Raji (cell line): ENCODE data around the gene MREG.

Experiments used
- POLR2A ChIP-seq: IDR thresholded peaks from 2 replicates; pipeline ENCODE4 v1.6.1; 2011; ENCODE audit warnings: low read depth, low read length, control low read depth; ENCODE audit not compliant: insufficient read depth

MREG gene

DNA sequence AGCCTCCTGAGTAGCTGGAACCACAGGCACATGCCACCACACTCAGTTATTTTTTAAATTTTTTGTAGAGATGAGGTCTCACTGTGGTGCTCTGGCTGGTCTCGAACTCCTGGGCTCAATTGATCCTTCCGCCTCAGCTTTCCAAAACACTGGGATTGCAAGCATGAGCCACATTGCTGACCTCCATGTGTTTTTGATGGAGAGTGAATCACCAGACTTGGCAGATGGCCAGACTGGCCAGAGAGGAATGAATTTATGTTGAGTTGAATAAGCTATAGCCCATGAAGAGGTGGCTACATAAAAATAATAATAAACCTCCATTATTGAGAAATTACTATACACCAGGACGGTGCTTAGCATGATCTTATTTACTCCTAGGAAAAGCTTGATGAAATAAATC lies 91.5 kb downstream of the MREG start:
- no peak for TF ChIP-seq POLR2A

DNA sequence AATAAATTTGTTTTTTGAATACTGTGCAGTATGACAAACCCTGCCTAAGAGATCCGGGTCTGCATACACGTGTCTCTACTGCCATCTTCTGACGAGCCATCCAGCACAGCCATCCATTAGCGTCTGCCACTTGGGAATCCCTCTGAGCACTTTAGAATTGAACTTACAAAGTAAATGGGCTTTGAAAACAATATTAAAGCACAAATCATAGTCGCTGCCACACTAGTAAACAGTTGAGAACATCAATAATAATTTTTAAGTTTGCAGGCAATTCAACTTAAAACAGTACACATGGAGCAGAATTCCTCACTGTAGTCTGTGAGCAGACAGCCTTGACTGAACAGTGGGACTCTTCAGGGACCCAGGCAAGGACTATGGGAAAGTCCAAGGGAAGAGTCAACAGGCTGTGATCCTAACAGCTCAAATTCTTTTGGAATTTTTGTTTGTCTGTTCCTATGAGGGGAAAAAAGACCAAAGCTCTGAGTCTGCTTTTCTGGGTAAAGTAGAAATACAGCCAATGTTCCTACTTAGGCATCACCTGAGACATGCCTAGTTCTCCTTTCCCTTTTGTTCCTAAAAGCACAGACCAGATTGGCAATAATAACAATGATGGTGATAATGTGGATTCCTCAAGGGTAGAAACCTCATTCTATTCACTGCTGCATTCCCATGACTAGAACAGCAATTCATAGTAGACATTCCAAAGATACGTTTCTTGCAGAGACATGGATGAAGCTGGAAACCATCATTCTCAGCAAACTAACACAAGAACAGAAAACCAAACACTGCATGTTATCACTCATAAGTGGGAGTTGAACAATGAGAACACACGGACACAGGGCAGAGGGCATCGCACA lies 92.9 kb downstream of the MREG start:
- no peak for TF ChIP-seq POLR2A

DNA sequence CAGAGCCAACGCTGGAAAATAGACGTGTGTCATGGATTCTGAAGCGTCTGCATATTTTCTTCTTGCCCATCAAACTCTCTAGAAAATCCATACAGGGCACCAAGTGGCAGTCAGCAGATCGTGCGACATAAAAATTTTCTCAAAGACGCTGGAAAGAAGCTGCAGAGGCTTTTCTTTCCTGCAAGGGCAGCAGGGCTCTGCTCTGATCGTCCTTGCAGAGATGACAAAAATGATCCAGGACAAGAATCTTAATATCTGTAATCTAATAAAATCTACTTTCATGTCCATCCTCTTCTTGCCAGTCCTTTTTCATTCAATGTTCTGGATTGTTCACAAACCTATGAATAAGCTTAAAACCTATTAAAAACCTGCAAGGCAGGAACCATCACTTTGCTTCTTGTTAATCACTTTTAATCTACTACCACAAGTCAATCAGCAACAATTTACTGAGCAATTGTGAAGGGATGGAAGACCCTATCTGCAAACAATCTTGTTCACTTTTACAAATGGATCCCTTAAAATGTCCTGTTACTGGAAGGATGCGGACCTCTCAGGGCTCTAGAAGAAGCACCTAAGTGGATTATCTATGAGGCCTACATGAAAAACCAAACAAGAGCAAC lies 93.6 kb downstream of the MREG start:
- TF ChIP-seq POLR2A = no peak

DNA sequence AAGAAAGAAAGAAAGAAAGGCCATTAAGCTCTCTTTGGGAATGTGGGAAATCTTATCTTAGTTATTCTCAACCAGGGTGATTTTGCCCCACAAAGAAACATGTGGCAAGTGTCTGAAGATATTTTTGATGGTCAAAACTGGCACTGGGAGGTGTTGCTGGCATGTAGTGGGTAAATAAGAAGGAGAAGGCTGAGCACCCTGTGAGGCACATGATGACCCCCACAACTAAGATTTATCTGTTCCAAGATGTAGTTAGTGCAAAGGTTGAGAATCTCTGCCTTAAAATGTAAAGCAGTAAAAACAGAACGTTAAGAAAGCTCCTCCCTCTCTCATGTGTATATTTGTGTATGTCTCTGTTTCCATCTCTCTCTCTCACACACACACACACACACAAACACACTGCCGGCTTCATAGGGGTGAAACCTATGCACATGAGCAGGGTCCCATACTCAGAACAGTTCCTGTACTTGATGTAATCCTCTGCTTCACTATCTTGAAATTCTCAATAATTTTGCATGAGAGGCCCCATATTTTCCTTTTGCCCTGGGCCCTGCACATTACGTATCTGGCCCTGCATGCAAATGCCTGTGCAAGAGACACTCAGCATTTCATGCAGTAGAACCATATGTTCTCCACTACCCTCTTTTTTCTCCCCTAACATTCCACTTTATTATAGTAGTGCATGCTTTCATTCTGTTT lies 94.3 kb downstream of the MREG start:
- TF ChIP-seq POLR2A = no peak

DNA sequence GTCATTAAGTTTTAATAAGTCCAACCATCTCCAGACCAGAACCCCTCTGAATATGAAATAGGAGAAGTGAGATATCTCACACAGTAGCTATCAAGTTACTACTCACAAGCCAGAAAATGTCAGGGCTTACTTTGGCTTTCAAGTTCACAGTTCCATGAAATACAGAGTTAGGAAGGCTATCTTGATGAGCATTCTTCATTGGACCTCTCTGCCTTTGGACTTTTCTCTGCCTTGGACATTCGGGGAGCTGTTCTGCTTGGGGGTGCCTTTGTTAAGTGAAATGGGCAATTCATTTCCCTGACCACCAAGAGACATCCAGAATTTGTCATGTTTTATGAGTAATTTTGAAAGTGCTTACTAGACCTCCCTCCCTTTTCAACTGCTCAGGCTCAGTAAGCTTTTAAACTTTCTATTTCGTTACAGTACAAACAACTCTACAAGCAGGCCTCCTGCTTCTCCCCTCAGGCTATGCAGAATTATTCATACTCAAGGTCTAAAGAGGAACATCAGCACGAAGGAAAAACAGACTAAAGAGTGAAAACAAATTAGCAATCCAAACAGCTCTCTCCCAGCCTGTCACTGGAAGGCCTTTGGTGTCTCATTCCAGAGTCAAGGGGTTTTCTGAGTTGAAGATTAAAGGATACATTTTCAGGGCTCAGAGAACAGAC lies 95.3 kb downstream of the MREG start:
- no peak for TF ChIP-seq POLR2A

DNA sequence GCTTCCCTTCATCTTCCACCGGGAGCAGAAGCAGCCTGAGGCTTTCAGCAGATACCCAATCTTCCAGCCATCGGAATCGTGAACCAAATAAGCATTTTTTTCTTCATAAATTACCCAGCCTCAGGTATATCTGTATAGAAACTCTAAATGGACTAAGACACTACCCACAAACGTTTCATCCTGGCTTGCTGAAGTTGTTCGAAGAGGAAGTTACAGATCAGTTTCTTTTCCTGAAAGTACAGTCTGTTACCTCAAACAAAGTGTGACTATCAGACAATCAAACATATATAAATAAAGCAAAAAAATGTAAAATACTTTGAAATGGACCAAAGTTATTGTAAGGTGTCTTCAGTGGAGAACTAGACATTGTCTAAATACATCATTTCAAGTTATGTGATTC lies 97.9 kb downstream of the MREG start:
- no peak for TF ChIP-seq POLR2A

DNA sequence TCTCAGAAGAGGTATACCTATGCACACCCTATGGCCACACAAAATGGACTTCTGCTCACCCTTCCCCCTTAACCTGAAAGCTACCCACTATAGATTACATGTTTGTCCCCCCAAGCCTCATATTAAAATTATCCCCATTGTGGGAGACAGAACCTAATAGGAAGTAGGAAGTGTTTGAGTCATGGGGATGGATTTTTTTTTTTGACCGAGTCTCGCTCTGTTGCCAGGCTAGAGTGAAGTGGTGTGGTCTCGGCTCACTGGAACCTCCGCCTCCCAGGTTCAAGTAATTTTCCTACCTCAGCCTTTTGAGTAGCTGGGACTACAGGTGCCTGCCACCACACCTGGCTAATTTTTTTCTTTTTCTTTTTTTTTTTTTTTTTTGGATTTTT lies 98.6 kb downstream of the MREG start:
- TF ChIP-seq POLR2A = no peak

DNA sequence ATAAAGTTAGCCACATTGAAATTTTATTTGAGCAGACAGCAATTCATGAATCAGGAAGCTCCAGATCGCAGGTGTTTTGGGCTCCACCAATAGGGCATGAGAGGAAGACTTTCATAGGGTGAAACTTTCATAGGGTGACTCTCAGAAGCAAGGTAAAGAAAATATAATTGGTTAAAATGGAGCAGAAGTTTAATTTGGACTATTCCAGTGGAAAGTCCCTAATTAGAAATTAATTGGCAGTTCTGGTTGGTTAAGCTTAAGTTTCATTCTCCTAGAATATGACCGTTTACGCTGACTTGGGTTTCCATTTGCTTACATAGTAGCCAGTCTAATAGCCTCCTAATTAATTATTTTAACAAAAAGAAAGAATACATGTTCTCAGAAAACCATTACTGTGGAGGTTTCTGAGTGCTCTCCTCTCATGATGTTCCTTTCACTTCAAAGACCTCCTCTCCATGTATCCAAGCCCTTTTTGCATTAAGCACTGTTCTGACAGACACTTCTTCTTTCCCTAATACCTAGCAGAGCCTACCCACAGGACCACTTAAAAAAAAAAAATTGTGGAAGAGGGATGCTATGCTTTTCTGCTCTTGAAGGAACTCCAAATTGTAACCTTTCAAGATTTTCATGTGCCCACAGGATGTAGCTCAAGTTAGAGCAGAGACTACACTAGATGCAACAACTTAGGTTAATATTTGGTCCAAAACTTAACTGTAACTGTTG lies 99.1 kb downstream of the MREG start:
- TF ChIP-seq POLR2A = no peak

DNA sequence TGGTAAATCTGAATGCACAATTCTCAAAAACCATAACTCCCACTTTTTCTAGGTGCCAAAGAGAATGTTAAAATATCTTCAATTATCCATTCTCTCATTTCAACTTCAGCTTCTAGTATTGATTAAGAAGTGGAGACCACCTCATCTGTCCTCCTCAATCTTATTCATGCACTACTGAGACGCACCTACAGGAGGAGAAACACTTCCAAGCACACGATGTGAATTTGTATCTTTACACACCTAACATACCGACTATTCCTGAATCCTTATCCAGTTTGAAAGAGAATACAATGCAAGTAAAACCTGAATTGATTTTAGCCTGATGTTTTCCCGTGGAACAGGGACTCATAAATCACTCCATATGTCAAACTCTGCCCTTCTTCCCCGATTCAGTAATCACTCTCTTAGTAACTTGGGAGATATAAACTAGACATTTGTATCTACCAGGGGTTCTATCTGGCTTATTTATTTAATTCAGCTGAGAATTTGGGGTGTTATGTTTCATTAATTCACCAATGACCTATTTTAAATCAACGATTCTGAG lies 101.0 kb downstream of the MREG start:
- no peak for TF ChIP-seq POLR2A

DNA sequence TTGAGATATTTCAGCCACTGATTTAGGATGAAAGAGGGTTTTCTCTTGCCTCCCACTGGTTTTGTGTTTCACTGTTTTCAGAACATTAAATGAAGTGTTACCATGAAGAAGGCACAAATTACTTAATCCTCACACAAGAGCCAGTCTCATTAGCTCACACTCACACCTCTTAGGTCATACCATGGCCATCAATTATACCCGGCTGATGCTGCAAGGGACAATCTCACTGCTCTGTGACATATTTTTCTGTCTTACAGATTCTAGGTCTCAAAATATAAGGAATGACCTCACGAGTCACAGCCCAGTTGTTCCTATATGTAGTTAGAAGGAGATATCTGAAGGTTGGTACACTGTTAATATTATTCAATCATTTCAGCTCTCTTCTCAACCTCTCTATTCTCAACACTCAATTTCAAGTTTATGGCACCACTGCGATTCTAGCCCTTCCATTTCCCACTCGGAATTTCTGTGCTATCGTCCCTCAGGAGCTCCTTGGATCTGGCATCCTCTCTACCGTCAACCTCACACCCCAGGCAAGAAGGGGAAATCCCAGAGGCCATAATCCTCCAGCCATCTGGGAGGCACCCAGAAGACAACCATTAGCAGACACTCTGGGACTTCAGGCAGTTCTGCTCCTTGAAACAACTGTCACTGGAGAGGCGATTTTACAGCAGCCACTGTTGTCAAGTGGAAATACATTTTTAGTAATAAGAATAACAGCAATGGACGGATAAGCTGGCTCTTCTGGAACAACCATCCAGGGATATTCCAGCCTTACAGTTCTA lies 101.9 kb downstream of the MREG start:
- TF ChIP-seq POLR2A = no peak

DNA sequence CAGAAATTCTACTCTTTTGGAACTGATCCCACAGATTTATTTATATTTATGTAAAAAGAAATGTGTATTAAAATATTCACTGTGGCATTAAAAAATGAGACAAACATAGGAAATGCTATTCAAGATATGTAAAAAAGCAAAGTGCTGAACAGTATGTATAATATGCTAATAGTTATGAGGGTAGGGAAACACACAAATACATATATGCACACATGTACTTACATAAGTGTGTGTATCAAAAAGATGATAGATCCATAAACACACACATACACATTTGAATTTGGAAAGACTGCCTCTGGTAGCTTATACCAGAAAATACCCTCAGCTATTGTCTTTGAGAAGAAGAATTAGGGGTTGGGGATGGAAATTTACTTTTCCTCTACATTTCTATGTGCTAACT lies 103.2 kb downstream of the MREG start:
- no peak for TF ChIP-seq POLR2A

DNA sequence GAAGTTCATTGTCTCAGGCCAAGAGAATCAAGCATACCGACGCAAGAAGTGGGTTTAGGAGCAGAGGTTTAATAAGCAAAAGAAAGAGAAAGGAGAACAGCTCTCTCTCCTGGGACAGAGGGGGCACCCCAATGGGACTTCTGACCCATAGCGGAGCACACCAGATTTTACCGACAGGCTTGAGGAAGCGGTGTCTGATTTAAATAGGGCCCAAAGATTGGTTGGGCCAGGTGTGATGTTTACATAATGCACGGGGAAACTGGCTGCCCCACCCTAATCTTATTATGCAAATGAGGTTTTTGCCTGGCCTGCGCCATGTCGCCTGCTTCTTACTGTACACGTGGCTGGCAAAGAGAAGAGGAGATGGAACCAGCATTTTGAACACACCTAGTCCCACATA lies 106.2 kb downstream of the MREG start:
- TF ChIP-seq POLR2A = no peak

DNA sequence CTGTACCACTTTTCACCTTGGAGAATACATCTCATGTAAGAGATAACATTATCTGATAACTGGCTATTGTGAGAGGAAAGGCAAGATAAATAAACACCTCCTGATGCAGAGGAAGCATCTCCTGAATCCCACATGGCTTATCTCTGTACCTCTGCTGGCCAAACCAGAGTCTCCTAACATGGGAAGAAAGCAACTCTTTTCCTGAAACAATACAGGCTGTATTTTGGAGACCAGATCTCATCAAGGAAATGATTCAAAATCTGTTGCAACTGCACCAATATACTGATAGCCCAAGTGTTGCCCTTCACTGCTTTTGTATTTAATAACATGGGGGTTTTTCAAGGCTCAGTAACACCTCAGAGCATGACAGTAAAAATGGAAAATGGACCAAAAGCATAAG lies 106.9 kb downstream of the MREG start:
- TF ChIP-seq POLR2A = no peak

DNA sequence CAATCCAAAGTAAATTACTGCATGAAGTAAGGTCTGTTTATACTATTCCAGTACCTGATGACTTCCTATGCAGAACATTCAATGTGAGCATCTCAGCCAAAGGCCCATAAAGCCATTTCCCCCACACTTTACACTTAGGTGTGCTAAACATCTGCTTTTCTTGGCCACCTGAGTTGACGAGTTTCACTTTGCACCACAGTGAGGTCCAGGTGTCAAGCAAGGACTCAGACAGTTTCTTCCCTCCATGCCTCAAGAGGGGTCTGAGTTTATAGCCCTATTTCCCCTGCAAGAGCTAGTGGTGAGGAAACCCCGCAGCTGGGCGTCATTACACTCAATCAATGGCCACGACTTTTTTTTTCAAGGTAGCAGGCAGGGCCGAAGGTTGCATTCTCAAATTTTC lies 107.7 kb downstream of the MREG start:
- no peak for TF ChIP-seq POLR2A

DNA sequence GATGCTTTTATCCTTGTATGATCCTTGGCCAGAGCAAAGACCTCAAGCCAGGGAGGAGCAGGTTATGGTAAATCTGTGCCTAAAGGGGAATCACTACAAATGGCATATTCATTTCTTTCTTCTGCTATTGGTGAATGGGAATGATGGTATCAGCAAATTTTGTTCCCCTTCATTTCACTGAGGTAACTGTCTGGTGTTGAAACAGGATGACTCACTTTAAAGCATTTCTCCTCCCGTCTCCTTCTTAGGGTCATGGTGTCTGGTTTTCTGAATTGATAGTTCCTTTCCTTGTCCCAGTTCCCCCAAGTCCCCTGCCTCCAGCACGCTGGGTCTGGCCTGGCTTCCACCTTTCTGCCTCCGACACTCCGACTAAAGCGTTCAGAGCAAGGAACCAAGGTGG lies 109.2 kb downstream of the MREG start:
- TF ChIP-seq POLR2A = no peak

DNA sequence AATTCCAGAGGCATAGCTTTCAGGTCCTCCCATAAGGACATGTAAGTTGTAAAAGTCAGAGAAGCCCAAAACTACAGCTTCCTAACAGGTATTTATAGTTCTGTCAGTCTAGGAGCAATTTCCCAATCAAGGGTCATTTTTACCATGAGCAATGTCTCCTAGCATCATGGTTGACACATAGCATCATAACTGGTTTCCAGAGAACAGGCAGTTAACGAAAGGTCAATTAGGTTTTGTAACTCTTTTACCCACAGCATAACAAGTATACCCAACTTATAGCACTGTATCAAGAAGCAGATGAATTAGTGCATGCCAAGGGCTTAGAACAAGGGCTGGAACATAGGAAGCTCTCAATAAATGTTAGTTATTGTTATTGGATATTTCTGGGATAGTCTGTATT lies 110.1 kb downstream of the MREG start:
- no peak for TF ChIP-seq POLR2A
